Esophagus squamous epithelium (tissue), 4 donors: ENCODE data around the gene GPHN.

Experiments
- CTCF ChIP-seq, 6 experiments: fragments of 450-650 bp in 4 of 6; fragments of 200-600 bp in 2 of 6; sonication (generic) in 2 of 6; IDR thresholded peaks; one replicate each; pipeline ENCODE4 v1.5.1; 2016 to 2019; ENCODE audit warnings: antibody characterized with exemption in 6 of 6, mild to moderate bottlenecking in 4 of 6, moderate library complexity in 4 of 6
- POLR2A ChIP-seq, 4 donors: fragments of 450-650 bp; IDR thresholded peaks; one replicate each; pipeline ENCODE4 v1.6.1; 2017; ENCODE audit warnings: antibody characterized with exemption in 4 of 4, mild to moderate bottlenecking in 4 of 4, moderate library complexity in 3 of 4

DNA sequence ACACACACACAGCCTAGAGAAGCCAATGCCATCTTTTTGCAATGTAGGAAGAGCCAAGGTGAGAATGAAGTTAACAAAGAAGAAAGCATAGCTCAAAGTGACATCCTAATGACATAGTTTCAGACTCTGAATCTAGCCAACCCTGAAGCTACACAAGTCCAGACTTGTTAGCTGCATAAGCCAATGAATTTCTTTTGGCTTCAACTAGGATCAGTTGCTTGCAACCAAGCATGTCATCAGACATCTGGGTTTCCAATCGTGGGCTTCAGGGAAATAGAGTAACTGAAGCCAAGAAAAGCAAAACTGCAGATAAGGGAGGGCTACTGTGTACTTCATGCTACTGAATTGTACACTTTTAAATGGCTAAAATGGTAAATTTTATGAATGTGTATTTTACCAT, 4.4 kb upstream of the GPHN start:
- TF ChIP-seq CTCF (IDR thresholded peaks at IDR 0.05) (no peak), POLR2A (IDR thresholded peaks at IDR 0.05) (no peak)
